ENCODE results near the gene BTBD1. TPM values are rescaled to one million over a fixed set of nuclear protein-coding genes. Genes with fewer than 3 reads are reported as not detected.

Gene BTBD1
- total RNA-seq, 2 donors from 2014 or later: 62.3 to 73.4 TPM

GRCh38 chr15:83109532-83109931, 42.5 kb upstream of the BTBD1 start:
- Histone ChIP-seq H3K4me3 (peak overlapping the region; percentile 89), H3K27me3 (replicated peaks; ENCODE audit: insufficient read depth) (no peaks in the 10 kb centered on the region), H3K36me3 (peaks cover 3% of the 10 kb centered on the region), H3K9me3 (no peaks in the 10 kb centered on the region), H3K27ac (no peak overlapping the region), H3K4me1 (ENCODE audit: control insufficient read depth in 1 of 2, low read depth in 2 of 2) (peaks cover 0 to 15% of the 10 kb centered on the region in 2 donors)
- DNase-seq (ENCODE audit: low spot score): no peak
- ATAC-seq (ENCODE audit: insufficient number of reproducible peaks, low FRiP score, low read depth): no peak
- TF ChIP-seq, protein P1, sequence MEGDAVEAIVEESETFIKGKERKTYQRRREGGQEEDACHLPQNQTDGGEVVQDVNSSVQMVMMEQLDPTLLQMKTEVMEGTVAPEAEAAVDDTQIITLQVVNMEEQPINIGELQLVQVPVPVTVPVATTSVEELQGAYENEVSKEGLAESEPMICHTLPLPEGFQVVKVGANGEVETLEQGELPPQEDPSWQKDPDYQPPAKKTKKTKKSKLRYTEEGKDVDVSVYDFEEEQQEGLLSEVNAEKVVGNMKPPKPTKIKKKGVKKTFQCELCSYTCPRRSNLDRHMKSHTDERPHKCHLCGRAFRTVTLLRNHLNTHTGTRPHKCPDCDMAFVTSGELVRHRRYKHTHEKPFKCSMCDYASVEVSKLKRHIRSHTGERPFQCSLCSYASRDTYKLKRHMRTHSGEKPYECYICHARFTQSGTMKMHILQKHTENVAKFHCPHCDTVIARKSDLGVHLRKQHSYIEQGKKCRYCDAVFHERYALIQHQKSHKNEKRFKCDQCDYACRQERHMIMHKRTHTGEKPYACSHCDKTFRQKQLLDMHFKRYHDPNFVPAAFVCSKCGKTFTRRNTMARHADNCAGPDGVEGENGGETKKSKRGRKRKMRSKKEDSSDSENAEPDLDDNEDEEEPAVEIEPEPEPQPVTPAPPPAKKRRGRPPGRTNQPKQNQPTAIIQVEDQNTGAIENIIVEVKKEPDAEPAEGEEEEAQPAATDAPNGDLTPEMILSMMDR (IDR thresholded peaks at IDR 0.05): no peak

DNA sequence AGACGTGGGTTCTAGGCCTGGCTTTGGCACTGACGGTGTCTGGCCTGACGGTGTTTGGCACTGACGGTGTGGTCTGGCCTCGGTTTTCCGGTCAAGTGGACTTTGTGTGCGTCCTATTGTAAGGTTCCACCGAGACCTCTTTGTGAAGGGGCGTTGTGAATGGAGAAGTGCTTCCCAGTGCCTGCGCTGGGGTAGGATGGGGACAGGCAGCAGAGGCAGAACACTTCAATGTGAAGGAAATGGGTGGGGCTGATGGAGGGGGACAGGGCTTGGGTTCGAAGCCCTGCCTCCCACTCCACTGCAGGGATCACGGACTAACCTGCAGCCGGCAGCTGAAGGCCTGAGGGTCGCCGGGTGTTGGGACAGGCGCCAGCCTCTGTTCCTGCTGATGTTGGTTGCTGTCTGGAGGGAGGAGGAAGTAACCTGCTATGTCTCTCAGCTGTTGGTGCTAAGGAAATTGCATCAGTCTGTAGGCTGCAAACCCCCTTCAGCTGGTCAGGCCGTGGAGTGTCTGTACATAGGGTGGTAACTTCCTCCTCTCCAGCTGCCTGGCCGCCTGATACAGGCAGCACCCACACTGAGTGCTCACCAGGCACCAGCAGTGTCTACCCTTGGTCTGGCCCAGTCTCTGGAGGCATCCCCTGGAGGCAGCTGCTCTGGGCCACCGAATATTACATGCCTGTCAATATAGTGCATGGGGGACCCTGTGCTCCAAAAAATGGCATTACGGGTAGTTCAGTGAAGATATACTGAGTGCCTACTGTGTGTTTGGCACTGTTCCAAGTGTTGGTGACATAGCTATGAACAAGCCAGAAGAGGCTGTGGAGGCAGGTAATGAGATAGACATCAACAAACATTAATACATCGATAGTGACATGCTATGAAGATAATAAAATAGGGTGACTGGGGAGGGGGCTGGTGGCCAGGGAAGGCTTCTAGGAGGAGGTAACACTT, 41.5 kb upstream of the BTBD1 start:
- H3K27ac ChIP-seq: peak overlapping the region in 1 of 2 donors; percentile 56
- H3K9me3 ChIP-seq: no peaks in the 10 kb centered on the region
- H3K4me3 ChIP-seq: peak overlapping the region; percentile 89
- ATAC-seq (ENCODE audit: insufficient number of reproducible peaks, low FRiP score, low read depth) (peak; percentile 13), DNase-seq (ENCODE audit: low spot score) (no peak)
- TF ChIP-seq, protein P1 (IDR thresholded peaks at IDR 0.05): no peak
- H3K27me3 ChIP-seq (replicated peaks; ENCODE audit: insufficient read depth): no peaks in the 10 kb centered on the region
- peaks cover 0 to 15% of the 10 kb centered on the region in 2 donors for H3K4me1 ChIP-seq (ENCODE audit: control insufficient read depth in 1 of 2, low read depth in 2 of 2)
- no peaks in the 10 kb centered on the region for H3K36me3 ChIP-seq

DNA sequence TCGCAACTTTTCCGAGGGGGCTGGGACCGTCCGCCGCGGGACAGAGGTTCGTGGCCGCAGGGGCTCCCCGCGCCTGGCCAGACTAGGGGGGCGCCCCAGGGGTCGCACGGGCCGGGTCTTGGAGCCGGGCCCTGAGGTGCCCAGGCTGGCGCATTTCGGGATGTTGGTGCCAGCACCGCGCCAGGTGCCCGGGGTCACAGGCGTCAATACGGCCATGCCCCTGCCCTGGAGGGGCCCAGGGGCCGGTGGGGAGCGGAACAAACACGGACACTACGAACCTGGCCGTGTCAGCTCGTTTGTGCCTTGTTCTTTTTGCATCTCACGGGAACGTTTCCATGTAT, 40.8 kb upstream of the BTBD1 start:
- Histone ChIP-seq H3K36me3 (no peaks in the 10 kb centered on the region), H3K27me3 (replicated peaks; ENCODE audit: insufficient read depth) (no peaks in the 10 kb centered on the region), H3K4me3 (peak overlapping the region; percentile 89), H3K9me3 (no peaks in the 10 kb centered on the region), H3K27ac (peak overlapping the region in 1 of 2 donors; percentile 56), H3K4me1 (ENCODE audit: control insufficient read depth in 1 of 2, low read depth in 2 of 2) (peaks cover 0 to 15% of the 10 kb centered on the region in 2 donors)
- DNase-seq (ENCODE audit: low spot score) (no peak), ATAC-seq (ENCODE audit: insufficient number of reproducible peaks, low FRiP score, low read depth) (no peak)
- TF ChIP-seq, protein P1 (IDR thresholded peaks at IDR 0.05): no peak

- H3K36me3 ChIP-seq: no peaks in the 10 kb centered on the region
- TF ChIP-seq, protein P1 (IDR thresholded peaks at IDR 0.05): no peak
- H3K27ac ChIP-seq: peak within 1 kb of the TSS in 1 of 2 donors; percentile 56
- no peaks in the 10 kb centered on the region for H3K9me3 ChIP-seq
- no peak for DNase-seq (ENCODE audit: low spot score)
- H3K4me1 ChIP-seq (ENCODE audit: control insufficient read depth in 1 of 2, low read depth in 2 of 2): peaks cover 0 to 15% of the 10 kb centered on the region in 2 donors
- ATAC-seq (ENCODE audit: insufficient number of reproducible peaks, low FRiP score, low read depth): no peak
- H3K27me3 ChIP-seq (replicated peaks; ENCODE audit: insufficient read depth): no peaks in the 10 kb centered on the region
- H3K4me3 ChIP-seq: peak within 1 kb of the TSS; percentile 89
These were observed 40.2 kb upstream of the BTBD1 start, which contains the start of gene TM6SF1 for GRCh38 chr15:83106994-83107840. TM6SF1 (plus strand) TSS chr15:83107645; CDS start chr15:83107681, 36 bp downstream.

DNA sequence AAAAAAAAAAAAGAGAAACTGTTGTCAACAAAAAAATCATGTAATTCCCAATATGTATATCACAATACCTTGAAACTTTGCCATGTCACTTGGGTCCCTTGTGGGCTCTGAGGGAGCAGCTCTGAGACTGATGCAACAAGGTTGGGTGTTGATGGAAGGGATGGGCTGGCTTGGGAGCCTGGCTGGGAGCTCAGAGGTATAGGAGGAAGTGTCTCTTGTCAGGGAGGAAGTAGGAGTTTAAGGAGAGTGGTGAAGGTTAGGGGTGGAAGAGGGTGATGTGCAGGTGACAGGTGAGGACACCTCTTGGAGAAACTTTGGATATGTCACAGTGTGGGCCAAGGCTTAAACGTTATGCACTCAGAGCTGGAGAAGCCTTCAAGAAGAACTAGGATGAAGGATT, 38.4 kb upstream of the BTBD1 start:
- Histone ChIP-seq H3K9me3 (no peaks in the 10 kb centered on the region), H3K27me3 (replicated peaks; ENCODE audit: insufficient read depth) (no peaks in the 10 kb centered on the region), H3K4me1 (ENCODE audit: control insufficient read depth in 1 of 2, low read depth in 2 of 2) (peaks cover 0 to 15% of the 10 kb centered on the region in 2 donors), H3K27ac (no peak overlapping the region), H3K36me3 (no peaks in the 10 kb centered on the region), H3K4me3 (no peak overlapping the region)
- DNase-seq (ENCODE audit: low spot score): no peak
- TF ChIP-seq, protein P1 (IDR thresholded peaks at IDR 0.05): no peak
- ATAC-seq (ENCODE audit: insufficient number of reproducible peaks, low FRiP score, low read depth): no peak
